HG03280 (cell line): ENCODE data around the gene TBC1D2B.
A peak's percentile ranks its signal among the peaks of the same experiment; 100 is the strongest.

ENCODE experiments used
- ATAC-seq: cut with Tn5 transposase; IDR thresholded peaks from one replicate; pipeline ENCODE4 v1.9.1; 2021; ENCODE audit warnings: mild to moderate bottlenecking, moderate library complexity; ENCODE audit not compliant: unreplicated experiment

The TBC1D2B gene

DNA sequence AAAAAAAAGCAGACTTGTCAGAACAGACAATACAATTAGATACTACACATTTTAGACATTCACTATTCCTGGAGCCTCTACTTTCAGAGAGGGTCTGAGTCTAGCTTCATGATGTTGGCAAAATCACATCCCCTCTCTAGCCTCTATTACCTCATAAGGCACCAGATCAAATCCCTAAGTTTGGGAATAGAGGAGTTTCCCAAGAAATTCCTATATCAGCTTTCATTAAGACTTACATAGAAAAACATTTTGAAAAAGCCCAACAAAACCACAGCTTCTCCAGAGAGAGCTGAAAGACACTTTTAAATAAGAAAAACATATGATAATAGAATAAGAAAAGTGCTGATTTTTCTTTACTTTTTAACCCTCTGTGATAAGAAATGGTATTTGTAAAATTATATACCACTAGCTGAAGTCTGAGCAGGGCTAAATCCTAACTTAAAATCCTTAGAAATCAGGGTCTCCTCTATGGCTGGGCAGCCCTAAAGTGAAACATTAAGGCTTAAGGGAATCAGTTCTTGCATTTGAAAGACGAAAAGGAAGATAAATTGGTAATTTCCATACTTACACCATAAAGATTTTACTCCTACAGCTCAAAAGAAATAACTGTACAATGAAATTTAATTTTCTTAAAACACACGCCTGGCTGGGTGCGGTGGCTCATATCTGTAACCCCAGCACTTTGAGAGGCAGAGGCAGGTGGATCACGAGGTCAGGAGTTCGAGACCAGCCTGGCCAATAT, 4.3 kb downstream of the TBC1D2B start:
- no peak for ATAC-seq

DNA sequence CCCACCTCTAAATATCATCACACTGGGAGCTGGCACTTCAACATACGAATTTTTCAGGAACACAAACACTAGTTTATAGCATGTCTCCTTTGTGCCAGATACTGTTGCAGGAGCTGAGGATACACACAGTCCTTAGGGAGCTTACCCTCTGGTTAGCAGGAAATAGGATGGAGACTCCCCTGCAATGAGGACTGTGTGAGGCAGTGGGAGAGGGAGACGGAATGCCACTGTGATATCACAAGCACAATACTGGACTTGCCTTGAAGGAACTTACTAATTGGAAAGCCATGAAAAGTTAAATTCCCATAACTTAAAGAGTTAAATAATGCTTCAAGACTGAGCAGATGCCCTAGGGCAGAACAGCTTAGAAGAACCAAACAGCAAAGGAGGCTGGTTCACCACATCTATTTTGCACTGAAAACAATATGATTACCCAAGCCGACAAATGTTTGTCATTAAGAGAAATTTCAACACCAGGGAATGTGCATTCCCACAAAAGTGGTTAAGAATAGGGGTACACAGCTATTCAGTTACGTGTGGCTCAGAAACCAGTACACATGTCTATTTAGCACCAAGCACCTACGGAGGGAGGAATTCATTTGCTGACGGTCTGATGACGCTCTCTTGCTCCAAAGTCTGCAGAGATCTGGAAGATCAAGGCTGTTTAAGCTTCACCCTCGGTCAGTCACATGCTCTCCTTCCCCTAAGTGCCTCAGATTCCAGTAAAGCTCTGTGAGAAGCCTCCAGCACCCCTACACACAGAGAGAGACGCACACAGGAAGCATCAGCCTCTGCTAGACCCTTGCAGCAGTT, 5.2 kb downstream of the TBC1D2B start:
- no peak for ATAC-seq

- no peak for ATAC-seq
These were observed 6.1 kb downstream of the TBC1D2B start for GRCh38 chr15:78071383-78071782.

GRCh38 chr15:78070049-78070700, 7.3 kb downstream of the TBC1D2B start:
- no peak for ATAC-seq

- ATAC-seq = no peak
These were observed 8.0 kb downstream of the TBC1D2B start for GRCh38 chr15:78069462-78070029.

DNA sequence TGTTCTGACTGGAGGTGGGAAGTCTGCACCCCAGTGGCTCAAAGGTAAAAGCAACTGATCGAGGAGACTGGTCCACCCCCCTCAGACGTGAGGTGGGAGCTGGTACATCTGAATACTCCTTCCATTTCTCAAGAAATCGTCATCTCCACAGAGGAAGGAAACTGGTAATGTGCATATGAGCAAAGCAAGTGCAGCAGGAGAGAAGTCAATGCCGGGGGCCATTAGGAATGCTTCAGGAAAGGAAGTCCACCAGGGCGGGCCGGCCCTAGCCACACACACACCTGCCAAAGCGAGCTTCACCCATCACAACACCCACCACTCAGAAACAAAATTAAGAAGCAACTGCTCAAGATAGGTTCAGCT, 8.5 kb downstream of the TBC1D2B start:
- no peak for ATAC-seq

DNA sequence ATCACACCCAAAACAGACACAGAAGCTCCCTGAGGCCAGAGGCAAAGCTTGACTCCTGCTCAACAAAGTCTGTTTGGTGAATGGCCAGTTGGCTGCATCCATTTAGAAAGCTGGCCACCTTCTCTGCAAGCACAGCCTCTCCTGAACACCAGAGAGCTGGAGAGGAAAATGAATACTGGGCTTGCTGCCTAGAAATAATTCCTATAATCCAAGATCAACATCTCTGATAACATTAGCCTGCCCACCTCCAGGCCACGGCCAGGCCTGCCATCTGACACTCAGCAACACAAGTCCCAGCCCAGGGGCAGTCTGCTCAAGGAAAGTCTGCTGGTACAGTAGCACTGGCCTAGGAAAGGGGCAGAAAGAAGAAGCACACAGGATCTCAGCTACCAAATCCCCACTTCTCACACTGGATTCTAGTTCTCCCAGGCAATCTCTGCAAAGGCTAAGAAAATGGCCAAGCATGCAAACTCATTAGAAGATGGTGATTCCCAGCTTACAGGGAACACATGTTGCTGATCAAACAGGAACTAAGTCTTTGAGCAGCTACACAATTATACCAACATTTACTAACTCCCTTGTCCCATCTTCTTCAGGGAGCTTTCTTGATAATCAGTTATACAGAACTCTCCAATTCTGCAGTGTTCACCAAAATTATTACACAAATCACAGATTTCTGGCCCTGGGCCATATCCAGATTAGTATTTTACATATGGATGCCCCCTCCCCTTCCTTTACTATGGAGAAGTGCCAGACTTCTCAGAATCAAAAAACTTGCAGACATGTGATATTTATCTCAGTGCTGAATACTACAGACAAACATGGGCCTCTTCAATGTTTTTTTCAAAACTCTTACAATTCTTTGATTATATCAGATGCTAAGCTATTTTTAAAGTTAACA, 9.9 kb downstream of the TBC1D2B start:
- no peak for ATAC-seq

DNA sequence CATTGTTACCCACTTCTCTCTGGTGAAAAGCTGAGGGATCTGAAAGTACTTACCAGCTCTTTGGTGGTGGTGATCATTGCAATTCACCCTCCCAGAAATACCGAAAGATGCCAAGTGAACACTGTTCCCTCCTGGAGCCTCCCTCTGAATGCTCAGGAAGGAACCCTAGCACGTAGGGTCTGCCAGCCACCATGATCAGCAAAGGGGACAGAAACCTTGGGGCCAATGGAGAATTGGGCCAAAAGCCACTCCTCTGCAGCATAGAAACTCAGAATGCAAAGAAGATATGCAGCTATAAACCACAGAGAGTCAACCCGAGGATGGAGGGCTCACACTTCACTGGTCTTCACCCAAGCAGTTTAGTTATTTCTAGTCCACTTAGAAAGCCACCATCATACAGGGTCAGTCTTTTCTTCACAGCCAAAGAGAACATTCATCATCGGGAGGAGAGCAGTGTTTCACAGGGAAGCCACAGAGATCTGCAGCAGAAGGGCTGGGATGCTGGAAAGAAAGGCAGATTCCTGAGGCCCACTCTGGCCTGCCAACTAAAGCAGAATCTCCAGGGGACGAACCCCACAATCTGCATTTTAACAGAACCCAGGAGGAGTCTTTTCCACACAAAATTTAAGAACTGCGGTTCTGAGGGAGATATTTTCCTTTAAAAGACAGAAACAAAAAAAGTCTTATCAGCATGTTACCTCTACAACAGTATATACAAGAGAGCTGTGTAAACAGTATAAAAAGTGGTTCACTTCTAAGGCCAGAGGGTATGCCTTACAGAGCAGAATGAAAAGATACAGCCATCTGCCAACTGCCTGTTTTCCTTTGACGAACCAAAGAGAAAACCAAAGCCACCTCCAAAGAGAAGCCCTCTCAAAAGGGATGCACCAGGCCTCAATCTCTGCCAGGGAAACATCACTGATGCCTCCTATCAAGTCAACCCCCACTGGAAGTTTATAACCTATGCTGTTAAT, 11.3 kb downstream of the TBC1D2B start:
- peak; percentile 54 for ATAC-seq

DNA sequence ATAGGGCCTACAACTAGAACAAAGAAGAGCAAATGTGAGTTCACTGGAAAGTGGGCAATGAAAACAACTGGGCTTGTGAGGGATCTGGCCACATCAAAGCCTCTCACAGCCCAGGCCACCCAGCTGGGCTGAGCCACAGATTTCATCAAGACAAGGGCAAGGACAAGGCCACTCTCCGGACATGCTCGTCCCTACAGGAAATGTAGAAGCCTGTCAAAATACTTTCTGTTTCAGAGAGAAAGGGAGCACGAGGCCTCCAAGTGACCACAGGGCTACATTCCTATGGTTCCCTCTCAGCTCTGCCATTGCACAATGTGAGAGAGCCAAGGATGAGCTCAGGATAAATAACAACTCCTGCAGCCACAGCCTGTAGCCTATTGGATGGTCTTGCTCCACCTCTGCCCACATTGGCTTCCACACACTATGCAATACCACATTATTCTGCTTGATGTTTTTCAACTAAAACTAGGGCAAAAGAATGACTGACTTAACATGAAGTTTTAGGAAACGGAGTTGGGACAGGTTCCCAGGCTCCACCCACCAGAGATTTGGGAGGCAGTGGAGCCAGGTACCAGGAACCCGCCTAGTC, 12.1 kb downstream of the TBC1D2B start:
- ATAC-seq = no peak

GRCh38 chr15:78064544-78064943, 13.0 kb downstream of the TBC1D2B start:
- ATAC-seq = no peak

GRCh38 chr15:78063970-78064385, 13.5 kb downstream of the TBC1D2B start:
- no peak for ATAC-seq

DNA sequence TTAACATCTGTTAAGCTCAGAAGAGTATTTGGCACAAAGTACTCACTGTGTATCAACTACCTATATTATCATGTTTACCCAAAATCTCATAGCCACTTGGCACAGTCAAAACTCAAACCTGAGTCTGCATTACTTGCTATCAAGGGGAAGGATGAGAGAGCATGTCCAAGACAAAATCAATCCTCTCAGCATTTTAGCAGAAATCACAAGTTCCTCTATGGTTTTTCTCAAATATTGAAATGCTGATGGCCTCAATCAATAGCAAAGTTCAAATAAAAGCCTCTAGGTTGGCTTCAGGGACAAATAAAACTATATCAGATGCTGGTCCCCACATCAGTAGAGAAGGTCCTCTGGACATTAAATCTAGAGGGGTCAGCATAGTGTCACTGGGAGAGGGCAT, 14.3 kb downstream of the TBC1D2B start:
- no peak for ATAC-seq

GRCh38 chr15:78061963-78062427, 15.5 kb downstream of the TBC1D2B start:
- ATAC-seq = no peak

DNA sequence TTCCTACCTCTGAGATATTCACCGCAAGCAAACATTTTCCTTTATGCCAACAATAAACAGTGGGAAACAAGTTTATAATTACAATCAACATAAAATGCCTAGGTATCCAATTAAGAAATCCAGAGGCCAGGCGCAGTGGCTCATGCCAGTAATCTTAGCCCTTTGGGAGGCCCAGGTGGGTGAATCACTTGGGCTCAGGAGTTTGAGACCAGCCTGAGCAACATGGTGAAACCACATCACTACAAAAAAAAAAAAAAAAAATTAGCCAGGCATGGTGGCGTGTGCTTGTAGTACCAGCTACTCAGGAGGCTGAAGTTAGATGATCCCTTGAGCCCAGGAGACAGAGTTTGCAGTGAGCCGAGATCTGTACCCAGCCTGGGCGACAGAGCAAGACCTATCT, 17.3 kb downstream of the TBC1D2B start:
- no peak for ATAC-seq

GRCh38 chr15:78059110-78059839, 18.2 kb downstream of the TBC1D2B start:
- no peak for ATAC-seq

GRCh38 chr15:78058401-78058935, 19.0 kb downstream of the TBC1D2B start:
- ATAC-seq = no peak

DNA sequence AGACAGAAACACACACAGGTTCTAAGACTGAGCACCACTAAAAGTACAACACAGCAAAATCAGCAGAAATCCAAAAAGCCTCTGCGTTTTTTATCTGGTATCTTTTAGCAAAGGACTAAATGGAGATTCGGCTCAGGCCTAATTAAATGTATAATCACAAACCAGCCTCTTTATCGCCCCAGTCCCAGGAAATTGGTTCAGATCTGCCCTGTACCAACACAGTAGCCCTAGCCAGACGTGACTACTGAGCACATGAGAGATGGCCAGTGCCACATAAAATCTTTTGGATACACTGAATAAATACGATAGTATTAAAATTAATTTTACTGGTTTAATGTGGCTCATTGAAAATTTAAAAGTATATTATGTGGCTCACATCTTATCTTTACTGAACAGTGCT, 19.7 kb downstream of the TBC1D2B start:
- ATAC-seq = no peak

GRCh38 chr15:78056714-78057269, 20.7 kb downstream of the TBC1D2B start:
- no peak for ATAC-seq
